ENCODE measurements around the gene ELOA. TPM values are rescaled to one million over a fixed set of nuclear protein-coding genes. Genes with fewer than 3 reads are reported as not detected.

The ELOA gene
- total and polyA plus RNA-seq, 9 of the 15 experiments (the other 6 are each of a cell fraction or from before 2014, with no cell fraction given): 31.9 to 98.6 (median 61.3) TPM

DNA sequence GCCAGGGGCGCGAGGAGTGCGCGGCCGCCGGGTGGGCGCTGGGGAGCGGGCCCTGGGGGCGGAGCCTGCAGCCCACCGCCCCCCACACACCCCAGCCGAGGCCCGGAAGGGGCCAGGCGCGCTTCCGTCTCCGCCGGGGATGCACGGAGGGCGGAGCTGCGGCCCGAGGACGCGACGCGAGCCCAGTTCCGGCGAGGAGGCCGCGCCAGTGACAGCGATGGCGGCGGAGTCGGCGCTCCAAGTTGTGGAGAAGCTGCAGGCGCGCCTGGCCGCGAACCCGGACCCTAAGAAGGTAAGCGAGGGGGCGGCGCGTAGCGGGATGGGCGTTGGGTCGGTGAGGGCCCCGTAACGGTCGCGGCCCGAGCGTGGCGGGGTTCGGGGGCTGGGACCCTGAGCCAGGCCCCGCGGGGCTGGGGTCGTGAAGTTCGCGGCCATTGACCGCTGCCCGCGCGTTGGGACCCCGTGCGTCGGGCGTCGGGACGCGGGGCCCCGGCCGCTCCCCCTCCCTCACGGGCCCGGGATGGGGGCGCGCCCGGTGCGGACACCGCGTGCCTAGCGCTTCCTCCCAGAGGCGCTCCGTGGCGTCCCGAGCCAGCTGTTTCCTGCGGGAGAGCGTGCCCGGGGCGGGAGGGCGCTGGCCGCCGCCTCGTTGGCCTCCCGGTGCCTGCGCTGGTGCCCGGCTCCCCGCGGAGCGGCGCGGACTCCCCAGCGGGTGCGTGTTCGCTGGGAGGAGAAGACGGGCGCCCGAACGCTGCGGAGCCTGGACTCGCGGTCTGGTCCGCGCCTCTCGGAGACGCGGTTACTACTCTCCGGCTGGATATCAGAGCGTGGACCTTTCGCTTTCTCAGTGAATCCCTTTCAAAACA, at the start of gene ELOA (continued):
- TF ChIP-seq, protein P1, sequence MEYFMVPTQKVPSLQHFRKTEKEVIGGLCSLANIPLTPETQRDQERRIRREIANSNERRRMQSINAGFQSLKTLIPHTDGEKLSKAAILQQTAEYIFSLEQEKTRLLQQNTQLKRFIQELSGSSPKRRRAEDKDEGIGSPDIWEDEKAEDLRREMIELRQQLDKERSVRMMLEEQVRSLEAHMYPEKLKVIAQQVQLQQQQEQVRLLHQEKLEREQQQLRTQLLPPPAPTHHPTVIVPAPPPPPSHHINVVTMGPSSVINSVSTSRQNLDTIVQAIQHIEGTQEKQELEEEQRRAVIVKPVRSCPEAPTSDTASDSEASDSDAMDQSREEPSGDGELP (CRISPR knock-in tag; IDR thresholded peaks at IDR 0.05; ENCODE audit: borderline replicate concordance): peak; percentile 94
- TF ChIP-seq, protein P2, sequence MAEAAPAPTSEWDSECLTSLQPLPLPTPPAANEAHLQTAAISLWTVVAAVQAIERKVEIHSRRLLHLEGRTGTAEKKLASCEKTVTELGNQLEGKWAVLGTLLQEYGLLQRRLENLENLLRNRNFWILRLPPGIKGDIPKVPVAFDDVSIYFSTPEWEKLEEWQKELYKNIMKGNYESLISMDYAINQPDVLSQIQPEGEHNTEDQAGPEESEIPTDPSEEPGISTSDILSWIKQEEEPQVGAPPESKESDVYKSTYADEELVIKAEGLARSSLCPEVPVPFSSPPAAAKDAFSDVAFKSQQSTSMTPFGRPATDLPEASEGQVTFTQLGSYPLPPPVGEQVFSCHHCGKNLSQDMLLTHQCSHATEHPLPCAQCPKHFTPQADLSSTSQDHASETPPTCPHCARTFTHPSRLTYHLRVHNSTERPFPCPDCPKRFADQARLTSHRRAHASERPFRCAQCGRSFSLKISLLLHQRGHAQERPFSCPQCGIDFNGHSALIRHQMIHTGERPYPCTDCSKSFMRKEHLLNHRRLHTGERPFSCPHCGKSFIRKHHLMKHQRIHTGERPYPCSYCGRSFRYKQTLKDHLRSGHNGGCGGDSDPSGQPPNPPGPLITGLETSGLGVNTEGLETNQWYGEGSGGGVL (CRISPR knock-in tag; IDR thresholded peaks at IDR 0.05): no peak
- peak; percentile 62; the same call in 1 of the 2 replicates for TF ChIP-seq ZC3H4 (CRISPR knock-in tag; IDR thresholded peaks at IDR 0.05; ENCODE audit: borderline replicate concordance)
- peak; percentile 48 for TF ChIP-seq PCBP2 (IDR thresholded peaks at IDR 0.05; ENCODE audit: low read depth, low read length, poor library complexity, severe bottlenecking)
- TF ChIP-seq PML (IDR thresholded peaks at IDR 0.05; ENCODE audit: low read length): peak; percentile 29; the same call in 1 of the 2 replicates
- TF ChIP-seq ZNF224 (CRISPR knock-in tag; IDR thresholded peaks at IDR 0.05): 0 out of 2 replicates have a peak, but pooled peaks have one; percentile 39
- TF ChIP-seq TGIF2 (CRISPR knock-in tag; IDR thresholded peaks at IDR 0.05): peak; percentile 87; the same call in 1 of the 2 replicates
- no peak for TF ChIP-seq ZC3H11A (IDR thresholded peaks at IDR 0.05; ENCODE audit: low read depth, low read length)
- TF ChIP-seq NCOA2 (IDR thresholded peaks at IDR 0.05; ENCODE audit: partially characterized antibody in 2 of 2): no peak
- TF ChIP-seq KLF13 (tag; IDR thresholded peaks at IDR 0.05; ENCODE audit: borderline replicate concordance, low read depth): 0 out of 2 replicates have a peak, but pooled peaks have one; percentile 50
- TF ChIP-seq MCM3 (IDR thresholded peaks at IDR 0.05): no peak
- no peak for TF ChIP-seq TRIM24 (IDR thresholded peaks at IDR 0.05)
- TF ChIP-seq GABPB1 (CRISPR knock-in tag; IDR thresholded peaks at IDR 0.05): peak; percentile 83
- no peak for TF ChIP-seq KLF16 (IDR thresholded peaks at IDR 0.05)
- TF ChIP-seq, protein P3, sequence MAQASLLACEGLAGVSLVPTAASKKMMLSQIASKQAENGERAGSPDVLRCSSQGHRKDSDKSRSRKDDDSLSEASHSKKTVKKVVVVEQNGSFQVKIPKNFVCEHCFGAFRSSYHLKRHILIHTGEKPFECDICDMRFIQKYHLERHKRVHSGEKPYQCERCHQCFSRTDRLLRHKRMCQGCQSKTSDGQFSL (CRISPR knock-in tag; IDR thresholded peaks at IDR 0.05): peak; percentile 67
- TF ChIP-seq, protein P3 (tag; IDR thresholded peaks at IDR 0.05): no peak; a peak in 1 of 4 replicates
- TF ChIP-seq, protein P4, sequence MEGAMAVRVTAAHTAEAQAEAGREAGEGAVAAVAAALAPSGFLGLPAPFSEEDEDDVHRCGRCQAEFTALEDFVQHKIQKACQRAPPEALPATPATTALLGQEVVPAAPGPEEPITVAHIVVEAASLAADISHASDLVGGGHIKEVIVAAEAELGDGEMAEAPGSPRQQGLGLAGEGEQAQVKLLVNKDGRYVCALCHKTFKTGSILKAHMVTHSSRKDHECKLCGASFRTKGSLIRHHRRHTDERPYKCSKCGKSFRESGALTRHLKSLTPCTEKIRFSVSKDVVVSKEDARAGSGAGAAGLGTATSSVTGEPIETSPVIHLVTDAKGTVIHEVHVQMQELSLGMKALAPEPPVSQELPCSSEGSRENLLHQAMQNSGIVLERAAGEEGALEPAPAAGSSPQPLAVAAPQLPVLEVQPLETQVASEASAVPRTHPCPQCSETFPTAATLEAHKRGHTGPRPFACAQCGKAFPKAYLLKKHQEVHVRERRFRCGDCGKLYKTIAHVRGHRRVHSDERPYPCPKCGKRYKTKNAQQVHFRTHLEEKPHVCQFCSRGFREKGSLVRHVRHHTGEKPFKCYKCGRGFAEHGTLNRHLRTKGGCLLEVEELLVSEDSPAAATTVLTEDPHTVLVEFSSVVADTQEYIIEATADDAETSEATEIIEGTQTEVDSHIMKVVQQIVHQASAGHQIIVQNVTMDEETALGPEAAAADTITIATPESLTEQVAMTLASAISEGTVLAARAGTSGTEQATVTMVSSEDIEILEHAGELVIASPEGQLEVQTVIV (CRISPR knock-in tag; IDR thresholded peaks at IDR 0.05; ENCODE audit: borderline replicate concordance): no peak
- peak; percentile 69 for TF ChIP-seq TBP (optimal IDR thresholded peaks at IDR 0.05; ENCODE audit: low read depth, low read length)
- TF ChIP-seq, protein P5, sequence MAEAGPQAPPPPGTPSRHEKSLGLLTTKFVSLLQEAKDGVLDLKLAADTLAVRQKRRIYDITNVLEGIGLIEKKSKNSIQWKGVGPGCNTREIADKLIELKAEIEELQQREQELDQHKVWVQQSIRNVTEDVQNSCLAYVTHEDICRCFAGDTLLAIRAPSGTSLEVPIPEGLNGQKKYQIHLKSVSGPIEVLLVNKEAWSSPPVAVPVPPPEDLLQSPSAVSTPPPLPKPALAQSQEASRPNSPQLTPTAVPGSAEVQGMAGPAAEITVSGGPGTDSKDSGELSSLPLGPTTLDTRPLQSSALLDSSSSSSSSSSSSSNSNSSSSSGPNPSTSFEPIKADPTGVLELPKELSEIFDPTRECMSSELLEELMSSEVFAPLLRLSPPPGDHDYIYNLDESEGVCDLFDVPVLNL (CRISPR knock-in tag; IDR thresholded peaks at IDR 0.05; ENCODE audit: low read depth): no peak

Data from K562 (cell line).